AG04449 (cell line): ENCODE results near the gene HSPBAP1.

Source experiments
- CTCF ChIA-PET: fragments of 350-600 bp; formaldehyde crosslinking; extraction: SDS; loops from one replicate; lab custom pipeline; 2021; ENCODE audit warnings: antibody characterized with exemption; lab: Yijun Ruan, JAX
- POLR2A ChIA-PET: fragments of 400-600, 350-600 bp; formaldehyde crosslinking; extraction: SDS; loops from one replicate; lab custom pipeline; 2020; ENCODE audit warnings: antibody characterized with exemption, inconsistent platforms; lab: Yijun Ruan, JAX
- DNase-seq: peaks from one replicate; pipeline ENCODE4 v3.0.0-alpha.2; 2010; ENCODE audit warnings: low read depth, low spot score
- H3K4me3 ChIP-seq: 2 replicates; pipeline ENCODE4 v1.5.1; 2011; ENCODE audit warnings: low read depth, mild to moderate bottlenecking, control low read depth, low read length
- CTCF ChIP-seq: IDR thresholded peaks from one replicate; pipeline ENCODE4 v1.5.1; 2011; ENCODE audit warnings: mild to moderate bottlenecking, moderate library complexity, low read length, control low read depth, inconsistent platforms; ENCODE audit not compliant: insufficient read depth; ENCODE audit errors: missing control alignments

Gene HSPBAP1

GRCh38 chr3:122800031-122800430 is 6.4 kb upstream of the HSPBAP1 start:
- no peak overlapping the region for H3K4me3 ChIP-seq
- no peak for DNase-seq
- POLR2A ChIA-PET, result no interaction called here
- no peak for TF ChIP-seq CTCF
- CTCF ChIA-PET, result no interaction called here

- DNase-seq, result no peak
- ChIA-PET POLR2A (no interaction called here), CTCF (no interaction called here)
- H3K4me3 ChIP-seq, result no peak overlapping the region
- TF ChIP-seq CTCF, result no peak
Observed at GRCh38 chr3:122799322-122799721, 5.7 kb upstream of the HSPBAP1 start.

GRCh38 chr3:122797291-122797690 is 3.7 kb upstream of the HSPBAP1 start:
- no peak overlapping the region for H3K4me3 ChIP-seq
- CTCF ChIA-PET, result interaction anchor here (1.5 kb wide), 1 partner anchor 11 kb away, joined by 4 read pairs; no protein-coding TSS in a partner anchor
- TF ChIP-seq CTCF, result no peak
- DNase-seq, result no peak
- POLR2A ChIA-PET, result no interaction called here

GRCh38 chr3:122795674-122796195 is 2.1 kb upstream of the HSPBAP1 start:
- DNase-seq, result no peak
- CTCF ChIA-PET, result interaction anchor here (0.9 to 1.5 kb wide), 2 partner anchors 9 to 39 kb away, joined by 3 to 4 read pairs; no protein-coding TSS in a partner anchor
- POLR2A ChIA-PET, result no interaction called here

GRCh38 chr3:122794779-122795673 is 1.4 kb upstream of the HSPBAP1 start, which contains the start of gene SLC49A4:
Gene SLC49A4, plus strand, starts transcription at chr3:122795069. Its CDS starts 124 bp downstream, at chr3:122795193.
- ChIA-PET CTCF (no interaction called here), POLR2A (no interaction called here)
- H3K4me3 ChIP-seq, result peak within 1 kb of the TSS; percentile 87
- TF ChIP-seq CTCF, result peak; percentile 11
- no peak for DNase-seq

More at GRCh38 chr3:122795674-122796195, 2.1 kb upstream of the HSPBAP1 start:
- peak overlapping the region; percentile 87 for H3K4me3 ChIP-seq
- no peak for TF ChIP-seq CTCF

- ChIA-PET CTCF (no interaction called here), POLR2A (no interaction called here)
- peak overlapping the region; percentile 87 for H3K4me3 ChIP-seq
- no peak for DNase-seq
- no peak for TF ChIP-seq CTCF
Observed at GRCh38 chr3:122794483-122794778, 800 bp upstream of the HSPBAP1 start.
